GM12891 (cell line): ENCODE results near the gene CRB2.

Source experiments
- DNase-seq: peaks from one replicate; pipeline ENCODE4 v3.0.0; 2011; ENCODE audit warnings: low spot score; ENCODE audit not compliant: insufficient read length
- FAIRE-seq: peaks from 2 replicates; lab custom pipeline; 2011; peaks lifted over from hg19 to GRCh38; lab: Jason Lieb, UNC
- PAX5 ChIP-seq: IDR thresholded peaks from 2 replicates; pipeline ENCODE4 v1.6.1; 2011; ENCODE audit warnings: low read length, moderate library complexity, mild to moderate bottlenecking; ENCODE audit not compliant: insufficient read depth, severe bottlenecking
- POLR2A ChIP-seq: IDR thresholded peaks from 2 replicates; pipeline ENCODE4 v1.6.1; 2011; ENCODE audit warnings: low read depth, low read length, control low read depth
- POLR2AphosphoS5 ChIP-seq: IDR thresholded peaks from 2 replicates; pipeline ENCODE4 v1.6.1; 2011; ENCODE audit warnings: low read depth, low read length, control low read depth
- POU2F2 ChIP-seq: IDR thresholded peaks from 2 replicates; pipeline ENCODE4 v1.6.1; 2011; ENCODE audit warnings: low read depth, mild to moderate bottlenecking, control low read depth, low read length, moderate library complexity
- SPI1 ChIP-seq: IDR thresholded peaks from 2 replicates; pipeline ENCODE4 v1.6.1; 2011; ENCODE audit warnings: low read depth, low read length, control low read depth
- TAF1 ChIP-seq: IDR thresholded peaks from 2 replicates; pipeline ENCODE4 v1.6.1; 2011; ENCODE audit warnings: low read depth, low read length, control low read depth

Gene CRB2

DNA sequence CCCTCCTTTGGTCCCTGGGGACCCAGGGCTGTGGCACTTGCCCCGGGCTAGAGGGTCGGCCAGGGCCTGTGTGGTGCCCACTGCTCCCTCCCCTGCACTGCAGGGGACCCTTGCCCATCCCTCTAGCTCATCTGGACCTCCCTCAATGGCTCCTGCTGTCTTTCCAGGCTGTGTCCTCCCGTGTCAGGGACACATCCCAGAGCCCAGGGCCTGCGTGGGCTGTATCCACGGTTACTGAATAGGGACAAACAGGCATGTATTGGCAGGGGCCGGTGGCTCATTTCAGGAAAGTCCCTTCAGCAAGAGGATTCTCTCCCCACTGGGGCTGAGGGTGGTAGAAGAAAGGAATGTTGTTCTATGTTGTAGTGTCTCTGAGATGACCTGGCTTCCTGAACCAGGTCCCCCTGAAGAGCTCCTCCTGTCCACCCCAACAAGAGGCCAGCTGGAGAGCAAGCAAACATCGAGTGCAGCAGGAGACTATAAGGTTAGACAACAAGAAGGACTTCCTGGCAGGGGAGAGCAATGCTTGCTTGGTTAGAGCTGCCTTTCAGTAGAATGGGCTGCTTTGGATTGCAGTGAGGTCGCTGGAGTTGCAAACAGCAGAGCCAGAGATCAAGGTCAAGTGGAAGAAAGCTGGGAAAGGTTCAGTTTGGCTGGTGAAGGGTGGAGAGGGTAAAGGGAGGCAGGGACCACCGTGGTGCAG lies 1.0 kb upstream of the CRB2 start:
- DNase-seq: no peak
- FAIRE-seq: no peak
- TF ChIP-seq POU2F2: no peak

DNA sequence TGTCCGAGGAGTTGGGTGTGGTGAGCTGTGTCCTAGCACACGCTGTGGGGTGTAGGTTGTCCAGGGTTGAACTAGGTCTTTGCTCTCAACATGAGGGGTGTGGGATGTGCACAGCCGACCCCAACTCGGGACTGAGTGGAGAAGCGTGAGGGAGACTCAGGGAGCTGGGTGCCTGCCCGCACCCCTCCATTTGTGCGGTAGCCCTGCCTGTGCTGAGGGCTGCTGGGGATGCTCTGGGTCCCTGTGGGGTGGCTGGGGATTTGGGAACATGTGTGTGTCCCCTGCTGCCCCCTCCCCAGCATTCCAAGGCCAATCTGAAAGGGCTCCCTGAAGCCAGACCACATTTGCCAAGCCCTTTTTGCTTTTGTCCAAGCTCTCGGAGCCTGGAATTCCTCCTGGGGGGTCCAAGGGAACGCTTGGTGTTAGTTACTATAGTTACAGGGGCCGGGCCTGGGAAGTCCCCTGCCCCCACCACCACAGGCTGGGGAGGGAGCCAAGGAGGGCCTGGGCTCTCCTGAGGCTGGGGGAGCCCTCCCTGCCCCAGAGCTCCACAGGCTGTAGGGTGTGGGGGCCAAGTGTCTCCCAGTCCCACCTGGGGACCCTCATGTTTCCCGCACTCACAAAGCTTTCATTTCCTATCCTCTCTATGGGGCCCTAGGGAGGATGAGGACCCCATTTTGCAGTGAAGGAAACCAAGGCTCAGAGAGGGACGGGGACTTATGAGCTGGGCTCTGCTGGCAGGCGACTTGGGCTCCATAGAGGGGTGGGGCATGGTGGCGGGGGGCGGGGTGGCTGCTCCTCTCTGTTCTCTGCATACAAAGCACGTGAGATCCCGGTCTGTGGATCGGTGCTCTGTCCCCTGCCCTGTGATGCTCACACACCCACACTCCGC lies 1.1 kb downstream of the CRB2 start:
- TF ChIP-seq SPI1 (no peak), POLR2A (no peak), PAX5 (no peak), TAF1 (no peak), POU2F2 (no peak), POLR2AphosphoS5 (no peak)
- no peak for DNase-seq

DNA sequence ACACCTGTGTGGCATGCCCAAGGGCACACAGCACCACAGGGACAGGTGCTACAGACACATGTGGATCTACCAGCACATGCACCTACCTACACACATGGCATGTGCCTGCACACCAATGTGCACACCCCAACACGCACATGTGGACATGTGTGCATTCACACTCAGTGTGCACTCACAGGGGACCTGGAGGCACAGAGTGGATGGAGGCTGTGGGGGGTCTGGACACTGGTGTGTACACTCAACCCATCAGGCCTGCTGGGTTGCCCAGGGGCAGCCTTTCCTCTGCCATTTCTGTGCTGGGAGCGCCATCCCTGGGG lies 1.7 kb downstream of the CRB2 start:
- DNase-seq (peak; percentile 13), FAIRE-seq (no peak)
- TF ChIP-seq POLR2A: no peak

More for the DNA sequence above, 1.1 kb downstream of the CRB2 start:
- FAIRE-seq: no peak

DNA sequence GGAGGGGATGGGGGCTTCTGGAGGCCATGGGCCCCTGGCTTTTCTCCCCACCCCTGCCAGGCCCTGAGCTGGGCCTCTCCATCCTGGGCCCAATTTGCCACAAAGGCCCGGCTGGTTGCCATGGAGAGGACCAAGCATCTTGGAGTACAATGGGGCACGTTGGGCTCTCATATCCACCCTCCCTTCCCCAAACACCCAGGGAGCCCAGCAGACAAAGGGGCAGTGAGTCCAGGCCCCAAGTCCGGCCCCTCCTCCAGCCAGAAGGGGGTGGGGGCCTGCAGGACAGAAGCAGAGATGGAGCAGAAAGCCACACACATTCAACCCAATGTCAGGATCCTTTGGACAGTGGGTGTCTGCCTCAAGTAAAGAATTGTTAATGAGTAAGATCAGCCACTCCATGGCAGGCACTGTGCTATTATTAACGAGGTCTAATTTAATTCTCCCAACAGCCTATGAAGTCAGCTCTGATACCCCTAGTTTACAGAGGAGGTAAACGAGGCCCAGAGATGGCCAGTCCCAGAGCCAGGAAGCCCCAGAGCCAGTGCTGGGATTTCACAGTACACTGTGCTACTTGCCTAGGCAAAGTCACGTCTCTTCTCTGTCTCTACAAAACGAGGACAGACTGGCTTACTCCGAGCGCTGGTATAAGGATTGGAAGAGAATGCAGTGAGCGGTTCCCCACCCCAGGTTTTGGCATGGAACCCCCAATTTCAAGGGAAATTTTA lies 2.3 kb downstream of the CRB2 start:
- FAIRE-seq (no peak), DNase-seq (no peak)
- TF ChIP-seq PAX5 (no peak), SPI1 (no peak), POLR2AphosphoS5 (no peak), TAF1 (no peak), POLR2A (no peak), POU2F2 (no peak)

DNA sequence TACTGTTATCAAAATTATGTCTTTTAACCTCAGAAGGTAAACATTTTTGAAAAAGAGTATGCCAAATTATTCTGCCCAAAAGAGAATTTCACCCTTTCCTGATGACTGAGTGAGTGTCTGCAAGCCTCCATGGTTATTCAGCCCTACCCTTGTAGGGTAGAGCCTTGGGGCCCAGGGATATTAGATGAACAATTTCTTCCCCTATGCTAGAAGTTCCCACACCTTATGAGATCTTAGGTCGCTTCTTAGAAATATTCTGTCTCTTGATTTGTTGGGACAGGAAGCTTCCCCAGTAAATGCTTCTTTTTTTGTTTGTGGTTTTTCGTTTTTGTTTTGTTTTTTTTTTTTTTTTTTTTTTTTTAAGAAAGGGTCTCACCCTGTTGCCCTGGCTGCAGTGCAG lies 3.1 kb downstream of the CRB2 start:
- FAIRE-seq (no peak), DNase-seq (no peak)
- TF ChIP-seq POU2F2 (no peak), TAF1 (no peak)

DNA sequence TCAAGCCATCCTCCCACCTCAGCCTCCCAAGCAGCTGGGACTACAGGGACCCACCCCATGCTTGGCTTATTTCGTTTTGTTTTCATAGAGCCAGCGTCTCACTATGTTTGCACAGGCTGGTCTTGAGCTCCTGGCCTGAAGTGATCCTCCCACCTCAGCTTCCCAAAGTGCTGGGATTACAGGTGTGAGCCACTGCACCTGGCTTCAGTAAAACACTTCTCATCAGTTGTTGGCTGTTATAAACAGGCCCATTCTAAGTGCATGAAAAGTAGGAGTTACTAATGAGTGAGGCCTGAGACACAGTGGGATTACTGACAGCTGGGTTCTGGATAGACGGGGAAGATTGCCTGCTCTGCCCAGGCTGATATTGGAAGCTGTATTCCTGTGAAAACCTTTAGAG lies 3.5 kb downstream of the CRB2 start:
- no peak for TF ChIP-seq POLR2AphosphoS5
- TF ChIP-seq POLR2A: no peak
- no peak for TF ChIP-seq PAX5
- no peak for TF ChIP-seq TAF1
- no peak for TF ChIP-seq POU2F2
- no peak for TF ChIP-seq SPI1
- FAIRE-seq: no peak
- DNase-seq: no peak

DNA sequence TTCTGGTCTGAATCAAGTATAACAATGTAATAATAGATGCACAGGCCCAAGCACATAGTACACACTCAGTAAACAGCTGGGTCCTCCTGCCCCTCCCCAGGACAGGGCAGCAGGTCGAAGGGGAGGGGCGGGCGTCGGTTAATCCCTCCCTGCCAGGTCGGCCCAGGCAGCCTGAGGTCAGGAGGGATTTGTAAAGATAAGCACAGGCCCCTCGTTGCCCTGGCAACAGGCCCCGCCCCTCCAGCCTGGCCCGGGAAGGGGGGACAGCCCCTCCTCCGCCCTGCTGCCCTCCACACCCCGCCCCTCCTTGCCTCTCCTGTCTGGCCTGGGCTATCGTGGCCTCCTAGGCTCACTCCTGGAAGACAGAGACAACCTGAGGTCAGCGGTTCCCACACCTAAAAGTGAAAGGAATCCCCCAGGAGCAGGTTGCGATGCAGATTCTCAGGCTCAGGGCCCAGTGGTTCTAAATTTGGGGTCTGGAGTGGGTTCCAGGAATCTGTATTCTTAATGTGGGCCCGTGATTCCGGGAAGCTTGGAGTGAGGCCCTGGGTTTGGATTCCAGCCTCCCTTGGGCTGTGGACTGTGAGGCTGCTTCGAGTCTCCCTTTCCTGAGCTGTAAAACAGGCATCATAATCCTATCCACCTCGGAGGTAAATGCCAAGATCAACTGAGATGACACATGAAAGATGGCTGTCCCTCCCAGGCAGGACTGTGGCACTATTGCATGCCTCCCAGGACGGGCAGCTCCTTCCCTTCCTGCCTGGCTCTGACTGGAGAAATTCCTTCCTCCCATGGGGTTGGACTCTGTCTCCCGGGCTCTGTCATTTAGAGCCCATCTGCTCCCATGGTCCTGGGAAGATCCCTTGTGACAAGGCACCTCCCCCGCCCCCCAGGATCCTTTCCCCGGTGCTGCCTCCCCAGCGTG lies 4.4 kb downstream of the CRB2 start:
- peak; percentile 59 for FAIRE-seq
- peak; percentile 79 for DNase-seq
- TF ChIP-seq TAF1 (no peak), POLR2AphosphoS5 (no peak), PAX5 (no peak), POU2F2 (no peak), POLR2A (no peak)

DNA sequence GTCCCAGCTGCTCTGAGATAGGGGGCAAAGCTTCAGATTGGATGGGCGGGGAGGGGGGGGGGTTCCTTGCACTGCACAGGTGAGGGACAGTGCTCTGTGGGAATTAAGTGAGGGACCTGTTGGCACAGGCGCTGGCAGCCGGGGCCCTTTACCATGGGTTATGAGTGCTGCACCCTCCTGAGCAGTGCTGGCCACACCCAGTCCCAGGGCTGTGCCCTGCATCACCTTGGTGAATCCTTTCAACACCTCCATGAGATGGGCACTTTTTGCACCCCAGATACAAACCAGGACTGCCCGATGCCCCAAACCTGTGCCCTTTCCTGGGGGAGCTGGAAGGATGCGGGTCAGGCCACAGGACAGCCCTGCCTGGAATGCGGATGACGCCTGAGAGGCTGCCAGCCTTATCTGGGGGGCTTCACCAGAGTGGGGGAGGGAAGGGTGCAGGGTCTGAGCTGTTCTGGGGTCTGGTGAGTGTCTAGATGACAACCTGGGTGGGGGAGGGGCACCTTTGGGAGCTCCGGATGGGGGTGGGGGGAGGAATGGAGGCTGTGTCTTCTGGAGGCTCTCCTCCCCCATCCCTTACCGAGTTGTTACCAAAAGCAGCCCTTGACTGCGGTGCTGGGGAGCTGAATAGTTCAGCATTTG lies 5.2 kb downstream of the CRB2 start:
- DNase-seq (no peak), FAIRE-seq (no peak)
- TF ChIP-seq TAF1 (no peak), SPI1 (no peak), POLR2A (no peak), PAX5 (no peak), POLR2AphosphoS5 (no peak), POU2F2 (no peak)

DNA sequence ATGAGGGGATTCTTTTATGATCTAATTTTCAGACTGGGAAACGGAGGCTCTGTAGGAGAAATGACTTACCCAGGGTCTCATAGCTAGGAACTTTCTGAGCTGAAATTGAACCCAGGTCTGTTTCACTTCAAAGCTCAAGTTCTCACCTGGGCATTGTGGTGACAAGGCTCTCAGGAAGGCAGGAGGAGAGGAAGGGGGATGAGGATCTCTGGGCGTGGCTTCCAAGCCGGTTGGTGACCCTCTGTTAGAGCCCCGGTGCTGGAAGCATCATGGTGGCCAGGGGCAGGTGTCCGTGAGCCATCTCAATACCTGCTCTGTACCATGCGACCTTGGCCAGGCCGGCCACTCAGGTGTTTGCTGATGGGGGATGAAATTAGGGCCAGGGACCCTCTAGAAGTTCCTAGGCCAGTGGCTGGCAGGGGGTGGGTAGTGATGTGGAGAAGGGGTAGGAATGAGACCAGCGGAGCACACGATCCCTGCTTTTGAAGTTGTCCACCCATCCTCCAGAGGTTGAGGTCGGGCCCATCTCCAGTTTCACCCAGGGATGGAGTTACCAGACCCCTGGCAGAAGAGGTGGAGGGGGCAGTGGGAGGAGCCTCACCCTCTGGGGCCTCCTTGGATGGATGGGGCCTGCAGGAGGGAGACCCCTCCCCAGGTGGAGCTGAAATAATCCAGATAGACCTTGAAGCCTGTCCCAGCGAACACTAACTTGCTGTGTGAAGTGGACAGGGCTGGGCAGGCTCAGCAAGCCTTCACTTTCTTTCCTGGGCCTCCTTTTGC lies 5.9 kb downstream of the CRB2 start:
- FAIRE-seq: no peak

More for the DNA sequence above, 5.9 kb downstream of the CRB2 start:
- no peak for DNase-seq
- TF ChIP-seq POU2F2 (no peak), SPI1 (no peak), POLR2AphosphoS5 (no peak), PAX5 (no peak), TAF1 (no peak), POLR2A (no peak)
